HG02763 (cell line): ENCODE measurements around the gene KDM5C.

Experiments
- ATAC-seq: cut with Tn5 transposase; IDR thresholded peaks from one replicate; pipeline ENCODE4 v1.9.1; 2021; ENCODE audit warnings: mild to moderate bottlenecking, moderate library complexity; ENCODE audit not compliant: unreplicated experiment

The KDM5C gene

GRCh38 chrX:53224860-53225797 is at the start of gene KDM5C:
TSS of gene KDM5C (minus strand) at chrX:53225207. CDS start at chrX:53224889, 318 bp downstream.
- ATAC-seq = peak; percentile 79

GRCh38 chrX:53272808-53273337 is 47.9 kb upstream of the KDM5C start:
- ATAC-seq = no peak

GRCh38 chrX:53269536-53270107 is 44.6 kb upstream of the KDM5C start:
- ATAC-seq = no peak

GRCh38 chrX:53268173-53268572 is 43.2 kb upstream of the KDM5C start:
- no peak for ATAC-seq

GRCh38 chrX:53266914-53267313 is 41.9 kb upstream of the KDM5C start:
- ATAC-seq = no peak

- no peak for ATAC-seq
Measured at GRCh38 chrX:53265771-53266574, 41.0 kb upstream of the KDM5C start.

GRCh38 chrX:53263597-53264094 is 38.6 kb upstream of the KDM5C start:
- no peak for ATAC-seq

- ATAC-seq = no peak
Measured at GRCh38 chrX:53262918-53263394, 37.9 kb upstream of the KDM5C start.

- ATAC-seq = no peak
Measured at GRCh38 chrX:53262189-53262917, 37.3 kb upstream of the KDM5C start.

GRCh38 chrX:53261355-53261972 is 36.5 kb upstream of the KDM5C start:
- ATAC-seq = no peak

- no peak for ATAC-seq
Measured at GRCh38 chrX:53260836-53261235, 35.8 kb upstream of the KDM5C start.

GRCh38 chrX:53257670-53258423 is 32.8 kb upstream of the KDM5C start:
- ATAC-seq = no peak

- ATAC-seq = no peak
Measured at GRCh38 chrX:53257166-53257565, 32.2 kb upstream of the KDM5C start.

- ATAC-seq = no peak
Measured at GRCh38 chrX:53256446-53257041, 31.5 kb upstream of the KDM5C start.

GRCh38 chrX:53255738-53256191 is 30.8 kb upstream of the KDM5C start:
- no peak for ATAC-seq

GRCh38 chrX:53254570-53255461 is 29.8 kb upstream of the KDM5C start:
- ATAC-seq = no peak

- ATAC-seq = no peak
Measured at GRCh38 chrX:53253293-53254020, 28.4 kb upstream of the KDM5C start.
